K562 (cell line): ENCODE measurements around the gene ANKH.

ENCODE experiments used
- CBFB ChIP-seq: sonication (generic); formaldehyde crosslinking; IDR thresholded peaks from 2 replicates; pipeline ENCODE4 v1.4.0; 2020; ENCODE audit warnings: mild to moderate bottlenecking, missing genetic modification reagents
- MAFF ChIP-seq: IDR thresholded peaks from 2 replicates; pipeline ENCODE4 v1.6.1; 2012; ENCODE audit warnings: low read length, improper control_type of control experiment
- ZNF274 ChIP-seq: IDR thresholded peaks from 2 replicates; pipeline ENCODE4 v1.6.1; 2011; ENCODE audit warnings: low read depth, mild to moderate bottlenecking, low read length, moderate library complexity, borderline replicate concordance
- TF ChIP-seq, protein P1 (sequence below): fragments of 250-450 bp; sonication (Bioruptor Pico); IDR thresholded peaks from 2 replicates; pipeline ENCODE4 v1.5.1; 2021; ENCODE audit warnings: mild to moderate bottlenecking

DNA sequence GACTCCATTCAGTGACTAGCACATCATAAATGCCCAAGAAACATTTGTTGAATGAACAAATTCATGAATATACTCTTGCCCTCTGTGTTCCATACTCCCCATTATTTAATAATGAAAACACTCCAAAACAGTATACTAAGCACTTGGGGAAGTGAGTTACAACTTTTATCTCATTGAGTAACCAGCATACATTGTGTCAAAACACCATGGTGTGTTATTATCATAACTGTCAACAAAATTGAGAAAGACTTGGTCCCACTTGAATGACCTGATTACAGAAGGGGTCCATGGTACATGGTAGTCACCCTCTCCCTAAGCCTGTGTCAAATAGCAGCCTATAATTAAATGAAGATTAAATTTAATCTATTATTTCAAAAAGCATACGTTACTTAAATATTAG is 16.2 kb downstream of the ANKH start:
- no peak for TF ChIP-seq ZNF274
- TF ChIP-seq MAFF, result no peak
- TF ChIP-seq, protein P1, sequence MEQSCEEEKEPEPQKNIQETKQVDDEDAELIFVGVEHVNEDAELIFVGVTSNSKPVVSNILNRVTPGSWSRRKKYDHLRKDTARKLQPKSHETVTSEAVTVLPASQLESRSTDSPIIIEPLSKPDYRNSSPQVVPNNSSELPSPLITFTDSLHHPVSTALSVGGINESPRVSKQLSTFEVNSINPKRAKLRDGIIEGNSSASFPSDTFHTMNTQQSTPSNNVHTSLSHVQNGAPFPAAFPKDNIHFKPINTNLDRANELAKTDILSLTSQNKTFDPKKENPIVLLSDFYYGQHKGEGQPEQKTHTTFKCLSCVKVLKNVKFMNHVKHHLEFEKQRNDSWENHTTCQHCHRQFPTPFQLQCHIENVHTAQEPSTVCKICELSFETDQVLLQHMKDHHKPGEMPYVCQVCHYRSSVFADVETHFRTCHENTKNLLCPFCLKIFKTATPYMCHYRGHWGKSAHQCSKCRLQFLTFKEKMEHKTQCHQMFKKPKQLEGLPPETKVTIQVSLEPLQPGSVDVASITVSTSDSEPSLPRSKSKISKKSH (CRISPR knock-in tag), result no peak
- no peak for TF ChIP-seq CBFB (CRISPR knock-in tag)
